NB4 (cell line): ENCODE results near the gene LELP1.
"Not testable (repeated sequence)": the region's sequence is repeated elsewhere in the genome, so short reads cannot be mapped to it uniquely, and the experiment has no call there.

Experiments
- CTCF ChIP-seq: IDR thresholded peaks from one replicate; pipeline ENCODE4 v1.5.1; 2012; ENCODE audit warnings: low read depth, low read length
- POLR2A ChIP-seq: IDR thresholded peaks from 2 replicates; pipeline ENCODE4 v1.6.1; 2011; ENCODE audit warnings: mild to moderate bottlenecking; ENCODE audit not compliant: insufficient read length; ENCODE audit errors: extremely low read depth

DNA sequence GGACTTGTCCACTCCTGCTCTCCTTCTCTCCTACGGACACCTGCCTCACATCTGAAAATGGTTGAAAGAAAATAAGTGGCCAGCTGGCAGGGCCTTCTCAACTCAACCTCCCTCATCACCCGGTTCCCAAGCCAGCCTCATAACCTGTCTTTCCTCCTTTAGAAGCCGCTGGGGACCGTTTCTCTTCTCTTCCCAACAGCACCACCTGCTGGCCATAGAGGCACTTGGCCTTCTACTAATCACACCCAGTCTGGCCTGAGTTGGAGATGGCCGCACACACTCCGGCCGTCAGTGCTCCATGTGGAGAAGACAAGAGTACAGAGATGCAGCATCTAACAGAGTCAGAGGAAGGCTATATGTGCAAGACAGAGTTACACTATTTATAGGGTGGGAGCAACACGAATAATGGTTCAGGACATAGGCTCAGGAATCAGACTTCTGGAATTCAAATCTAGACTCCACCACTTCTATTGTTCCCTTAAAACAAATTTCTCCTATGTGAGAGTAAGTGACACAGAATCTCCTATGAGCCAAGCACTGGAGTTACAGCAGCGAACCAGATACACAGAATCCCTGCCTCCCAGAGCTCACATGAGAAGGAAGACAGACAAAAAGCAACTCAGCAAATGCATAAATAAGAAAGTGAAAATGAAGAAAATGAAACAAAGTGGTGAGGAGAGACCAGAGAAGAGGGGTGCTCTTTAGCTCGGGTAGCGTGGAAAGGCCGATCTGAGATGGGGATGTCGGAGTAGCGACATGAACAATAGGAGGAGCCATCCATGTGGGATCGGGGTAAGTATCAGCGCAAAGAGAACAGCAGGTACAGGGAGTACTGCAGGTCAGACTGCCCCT is 20.0 kb downstream of the LELP1 start:
- peak; percentile 52 for TF ChIP-seq CTCF
- not testable (repeated sequence) for TF ChIP-seq POLR2A
